ENCODE data around the gene CARF.
"Not testable (repeated sequence)": the region's sequence is repeated elsewhere in the genome, so short reads cannot be mapped to it uniquely, and the experiment has no call there.

The CARF gene

GRCh38 chr2:202911512-202912341, at the start of gene CARF, which contains the start of gene WDR12:
CARF (plus strand) TSS chr2:202912275; CDS start chr2:202941903, 29,628 bp downstream.
WDR12 (minus strand) TSS chr2:202911673; CDS start chr2:202911476, 197 bp downstream.
- peak; percentile 80 for DNase-seq

- DNase-seq: peak; percentile 43
Observed at GRCh38 chr2:202870431-202871299, 41.4 kb upstream of the CARF start.

- DNase-seq: peak; percentile 24
Observed at GRCh38 chr2:202871300-202872141, 40.6 kb upstream of the CARF start, which contains the start of gene ICA1L. ICA1L (minus strand) TSS chr2:202871766; CDS start chr2:202829009, 42,757 bp downstream.

- DNase-seq: no peak
Observed at GRCh38 chr2:202877699-202878098, 34.4 kb upstream of the CARF start.

GRCh38 chr2:202881570-202881969, 30.5 kb upstream of the CARF start:
- no peak for DNase-seq

- DNase-seq: no peak
Observed at GRCh38 chr2:202883987-202884675, 27.9 kb upstream of the CARF start.

- no peak for DNase-seq
Observed at GRCh38 chr2:202885190-202885589, 26.9 kb upstream of the CARF start.

GRCh38 chr2:202905507-202905906, 6.6 kb upstream of the CARF start:
- DNase-seq: not testable (repeated sequence)

- DNase-seq: no peak
Observed at GRCh38 chr2:202908186-202908585, 3.9 kb upstream of the CARF start.

- DNase-seq: no peak
Observed at GRCh38 chr2:202909394-202910192, 2.5 kb upstream of the CARF start.

GRCh38 chr2:202910250-202910649, 1.8 kb upstream of the CARF start:
- not testable (repeated sequence) for DNase-seq

GRCh38 chr2:202910698-202911097, 1.4 kb upstream of the CARF start:
- DNase-seq: no peak

- DNase-seq: no peak
Observed at GRCh38 chr2:202911203-202911511, 918 bp upstream of the CARF start.

- DNase-seq: not testable (repeated sequence)
Observed at GRCh38 chr2:202912342-202913201, 497 bp downstream of the CARF start.

- no peak for DNase-seq
Observed at GRCh38 chr2:202918860-202919259, 6.8 kb downstream of the CARF start.

- no peak for DNase-seq
Observed at GRCh38 chr2:202932425-202933138, 20.5 kb downstream of the CARF start.

- no peak for DNase-seq
Observed at GRCh38 chr2:202933139-202933510, 21.1 kb downstream of the CARF start.

GRCh38 chr2:202933958-202934357, 21.9 kb downstream of the CARF start:
- DNase-seq: no peak

GRCh38 chr2:202934456-202934855, 22.4 kb downstream of the CARF start:
- DNase-seq: no peak

GRCh38 chr2:202938960-202939359, 26.9 kb downstream of the CARF start:
- DNase-seq: no peak
